HG02610 (cell line): Measurements from ENCODE around the gene SEPHS2.
"Not testable (repeated sequence)": the region's sequence is repeated elsewhere in the genome, so short reads cannot be mapped to it uniquely, and the experiment has no call there.

Experiments
- ATAC-seq: cut with Tn5 transposase; IDR thresholded peaks from one replicate; pipeline ENCODE4 v1.9.1; 2021; ENCODE audit warnings: mild to moderate bottlenecking, moderate library complexity; ENCODE audit not compliant: unreplicated experiment

The SEPHS2 gene

GRCh38 chr16:30399435-30400186 lies 46.1 kb downstream of the SEPHS2 start:
- no peak for ATAC-seq

GRCh38 chr16:30398661-30399434 lies 46.8 kb downstream of the SEPHS2 start:
- no peak for ATAC-seq

- ATAC-seq, result no peak
Measured at GRCh38 chr16:30397776-30398660, 47.7 kb downstream of the SEPHS2 start.

GRCh38 chr16:30397056-30397455 lies 48.6 kb downstream of the SEPHS2 start:
- ATAC-seq, result no peak

GRCh38 chr16:30396627-30397026 lies 49.0 kb downstream of the SEPHS2 start:
- ATAC-seq, result not testable (repeated sequence)

GRCh38 chr16:30395992-30396585 lies 49.6 kb downstream of the SEPHS2 start:
- ATAC-seq, result no peak

- peak; percentile 58 for ATAC-seq
Measured at GRCh38 chr16:30395155-30395991, 50.3 kb downstream of the SEPHS2 start, which contains the start of gene ZNF48. Gene ZNF48 (plus strand): TSS chr16:30395420. CDS start chr16:30395795, 375 bp downstream.

GRCh38 chr16:30394592-30395154 lies 51.0 kb downstream of the SEPHS2 start:
- no peak for ATAC-seq
